Measurements from ENCODE around the gene PDZRN3. TPM values are rescaled to one million over a fixed set of nuclear protein-coding genes. Genes with fewer than 3 reads are reported as not detected.

PDZRN3 gene
- total and polyA plus RNA-seq, 2 donors (not counting 3 experiments of a cell fraction or from before 2014, with no cell fraction given): not detected

GRCh38 chr3:73498764-73499622 lies 125.7 kb downstream of the PDZRN3 start:
- Histone ChIP-seq H3K4me1 (ENCODE audit: control insufficient read depth, extremely low read depth, insufficient read depth, low read length) (no peaks in the 10 kb centered on the region), H3K36me3 (ENCODE audit: control insufficient read depth in 2 of 2, extremely low read depth in 1 of 2, insufficient read depth in 2 of 2, low read length in 2 of 2) (no peaks in the 10 kb centered on the region), H3K9ac (replicated peaks; ENCODE audit: extremely low read depth, insufficient read depth, low read length) (no peak overlapping the region), H3K4me2 (ENCODE audit: insufficient read depth, low read length) (no peak overlapping the region), H2AFZ (ENCODE audit: low read depth, low read length) (no peak overlapping the region), H3K4me3 (replicated peaks in 1 of 3; ENCODE audit: insufficient read depth in 1 of 3, low read depth in 1 of 3, low read length in 3 of 3) (no peak overlapping the region), H3K9me3 (replicated peaks; ENCODE audit: control insufficient read depth, insufficient read depth, low read length) (no peaks in the 10 kb centered on the region), H3K27ac (ENCODE audit: insufficient read depth, low read depth, low read length) (no peak overlapping the region), H4K20me1 (replicated peaks; ENCODE audit: control insufficient read depth, extremely low read depth, insufficient read depth, low read length) (no peaks in the 10 kb centered on the region), H3K79me2 (ENCODE audit: control insufficient read depth, insufficient read depth, low read length) (no peaks in the 10 kb centered on the region), H3K27me3 (ENCODE audit: control insufficient read depth in 2 of 2, insufficient read depth in 2 of 2, low read length in 2 of 2) (no peaks in the 10 kb centered on the region), H3K9me1 (replicated peaks; ENCODE audit: control insufficient read depth, extremely low read depth, insufficient read depth, low read length) (no peaks in the 10 kb centered on the region)
- intact Hi-C loops (cut with micrococcal nuclease) (no loop called here), dilution Hi-C loops (cut with MboI; ENCODE audit: extremely low pct_ligation_motif_present, low sequenced_read_pairs) (no loop called here)
- FAIRE-seq: no peak
- BruUV-seq (replicated peaks): no TSS peak
- POLR2A ChIA-PET: no interaction called here
- TF ChIP-seq POLR2AphosphoS5 (IDR thresholded peaks at IDR 0.05; ENCODE audit: insufficient read depth, low read depth, low read length) (no peak), GATA2 (IDR thresholded peaks at IDR 0.05; ENCODE audit: insufficient read depth, insufficient read length, low read depth, low read length) (no peak), CTCF (IDR thresholded peaks at IDR 0.05; ENCODE audit: extremely low read depth in 1 of 2, insufficient read depth in 1 of 2, low read depth in 1 of 2, low read length in 2 of 2) (no peak)
- no peak for DNase-seq (ENCODE audit: low read depth, low spot score)
- CTCF ChIA-PET: interaction anchor here (3.9 kb wide), 1 partner anchor 397 kb away, joined by 43 read pairs; no protein-coding TSS in a partner anchor
